ENCODE data around the gene GHRL.

GHRL gene

DNA sequence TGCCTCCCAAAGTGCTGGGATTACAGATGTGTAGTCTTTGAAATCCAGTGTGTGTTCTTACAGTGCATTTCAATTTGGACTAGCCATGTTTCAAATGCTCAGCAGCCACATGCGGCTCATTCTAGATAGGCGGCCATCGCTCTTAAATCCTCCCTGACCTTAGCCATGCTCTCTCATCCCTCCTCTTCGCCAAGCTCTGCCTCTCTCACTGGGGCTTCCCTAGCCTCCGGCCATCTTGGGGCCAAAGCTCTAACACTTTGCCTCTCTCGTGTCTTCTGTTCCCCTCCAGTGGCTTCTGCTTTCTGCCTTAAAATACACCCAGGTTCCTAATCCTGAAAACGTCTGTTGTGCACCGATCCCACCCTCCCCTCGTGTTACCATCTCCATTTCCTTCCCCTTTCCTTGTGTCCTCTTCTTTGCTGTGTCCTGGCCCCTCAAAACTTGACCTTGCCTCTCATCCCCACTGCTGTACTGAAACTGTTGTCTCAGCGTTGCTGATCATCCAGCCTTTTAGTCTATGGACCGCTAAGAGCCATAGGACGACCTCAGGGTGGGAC lies 1.4 kb upstream of the GHRL start:
- no peak for DNase-seq

DNA sequence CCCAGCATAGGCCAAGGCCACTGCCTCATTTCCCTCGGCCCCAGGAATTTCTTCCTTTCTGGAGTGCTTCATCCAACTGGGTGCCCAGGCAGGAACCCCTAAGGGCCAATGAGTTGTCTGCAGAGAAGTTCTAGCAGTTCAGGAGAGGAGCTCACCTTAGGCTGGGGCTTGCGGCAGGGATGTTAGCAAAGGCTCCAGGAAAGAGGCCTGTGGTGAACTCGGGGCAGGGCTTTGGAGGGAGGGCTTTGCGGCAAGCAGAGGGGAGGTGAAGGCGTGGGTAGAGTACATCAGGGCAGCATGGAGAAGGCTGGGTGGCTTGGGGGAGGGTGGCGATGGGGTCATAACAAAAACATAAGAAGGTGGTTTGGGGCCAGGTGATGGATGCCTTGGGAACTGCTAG lies 1.1 kb downstream of the GHRL start:
- no peak for DNase-seq

DNA sequence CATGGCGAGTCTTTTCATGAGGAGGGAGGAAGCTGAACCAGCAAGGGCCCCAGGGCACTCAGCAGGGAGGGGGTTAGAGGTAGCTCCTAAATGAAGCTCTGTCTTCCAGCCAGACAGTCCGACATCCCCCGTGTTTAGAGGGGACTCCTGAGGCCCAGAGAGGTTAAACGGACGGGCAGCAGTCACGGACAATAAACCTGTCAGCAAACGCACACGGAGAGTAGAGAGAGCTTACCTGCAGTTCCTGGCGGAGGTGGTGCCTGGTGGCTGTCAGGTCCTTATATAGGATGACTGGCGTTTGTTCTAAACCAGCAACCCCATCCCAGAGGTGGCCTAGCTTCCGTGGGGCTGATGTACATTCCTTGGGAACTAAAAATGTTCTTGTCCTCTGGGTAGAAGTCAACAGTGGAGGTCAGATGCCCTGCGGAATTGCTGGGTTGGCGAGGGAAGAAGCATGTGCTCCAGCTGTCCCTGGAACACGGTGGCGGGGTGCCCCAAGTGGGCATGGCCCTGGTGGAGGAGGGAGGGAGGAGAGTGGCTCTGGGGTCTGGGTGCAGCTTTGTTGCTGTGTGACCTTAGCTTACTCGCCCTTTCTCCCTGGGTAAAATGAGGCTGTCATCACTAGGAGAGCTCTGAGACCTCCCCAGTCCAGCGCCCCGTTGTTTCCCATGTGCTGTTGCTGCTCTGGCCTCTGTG lies 2.1 kb downstream of the GHRL start:
- no peak for DNase-seq

DNA sequence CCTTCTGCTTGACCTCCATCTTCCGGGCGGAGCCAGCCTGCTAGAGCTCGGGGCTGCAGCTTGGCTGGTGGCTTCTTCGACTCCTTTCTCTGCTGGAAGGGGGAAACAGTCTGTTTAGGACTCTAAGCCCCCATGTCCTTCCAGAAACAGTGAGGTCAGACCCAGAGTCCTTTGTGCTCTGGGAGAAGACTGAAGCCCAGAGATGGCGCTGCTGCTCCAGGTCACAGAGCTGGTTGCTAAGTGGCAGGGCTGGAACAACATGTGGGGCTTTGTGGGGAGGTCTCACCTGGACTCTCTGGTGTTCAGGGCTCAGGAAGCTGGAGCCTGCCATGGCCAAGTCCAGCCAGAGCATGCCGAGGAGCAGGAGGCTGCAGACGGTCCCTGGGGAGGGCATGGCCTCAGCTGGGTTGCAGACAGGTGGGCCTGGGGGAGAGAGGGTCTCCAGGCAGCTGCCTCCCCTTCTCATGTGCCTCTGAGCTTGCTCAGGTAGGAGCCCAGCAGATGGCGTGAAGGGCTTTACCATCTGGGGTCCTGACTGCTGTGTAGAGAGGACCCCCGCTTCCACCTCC lies 2.9 kb downstream of the GHRL start:
- DNase-seq: no peak

DNA sequence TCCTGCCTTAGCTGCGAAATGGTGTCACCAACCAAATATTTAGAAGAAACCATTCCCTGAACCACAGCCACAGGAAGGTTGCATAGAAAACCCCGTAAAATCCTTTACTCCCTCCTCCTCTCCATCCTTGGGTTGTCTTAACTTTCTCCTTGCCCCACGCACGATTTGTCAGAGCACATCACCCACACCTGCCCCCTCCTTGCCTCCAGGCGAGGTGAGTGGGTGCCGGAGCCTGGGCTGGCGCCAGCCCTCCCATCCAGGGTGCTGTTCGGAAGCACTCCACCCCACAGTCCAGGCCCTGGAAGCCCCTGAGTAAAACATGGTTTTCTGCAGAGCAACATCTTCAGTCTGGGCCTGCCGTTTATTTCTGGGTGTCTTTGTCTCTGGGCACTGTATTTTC lies 3.7 kb downstream of the GHRL start:
- no peak for DNase-seq

DNA sequence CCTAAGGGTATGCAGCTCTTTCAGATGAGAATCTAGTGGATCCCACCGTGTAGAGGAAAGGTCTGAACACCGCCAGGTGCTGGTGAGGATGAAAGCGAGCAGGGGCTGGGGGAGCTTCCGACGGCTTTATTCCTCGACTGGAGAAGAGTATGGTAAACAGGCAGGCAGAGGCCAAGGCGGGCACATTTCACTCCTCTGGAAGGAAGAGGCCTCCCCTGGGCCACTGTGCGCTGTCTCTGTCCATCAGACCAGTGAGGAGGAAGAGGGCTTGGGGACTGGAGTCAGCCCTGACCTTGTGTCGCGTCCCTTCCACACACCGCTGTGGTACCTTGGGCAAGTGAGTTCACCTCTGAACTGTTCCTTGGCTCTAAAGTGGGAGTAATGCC lies 4.2 kb downstream of the GHRL start:
- no peak for DNase-seq

DNA sequence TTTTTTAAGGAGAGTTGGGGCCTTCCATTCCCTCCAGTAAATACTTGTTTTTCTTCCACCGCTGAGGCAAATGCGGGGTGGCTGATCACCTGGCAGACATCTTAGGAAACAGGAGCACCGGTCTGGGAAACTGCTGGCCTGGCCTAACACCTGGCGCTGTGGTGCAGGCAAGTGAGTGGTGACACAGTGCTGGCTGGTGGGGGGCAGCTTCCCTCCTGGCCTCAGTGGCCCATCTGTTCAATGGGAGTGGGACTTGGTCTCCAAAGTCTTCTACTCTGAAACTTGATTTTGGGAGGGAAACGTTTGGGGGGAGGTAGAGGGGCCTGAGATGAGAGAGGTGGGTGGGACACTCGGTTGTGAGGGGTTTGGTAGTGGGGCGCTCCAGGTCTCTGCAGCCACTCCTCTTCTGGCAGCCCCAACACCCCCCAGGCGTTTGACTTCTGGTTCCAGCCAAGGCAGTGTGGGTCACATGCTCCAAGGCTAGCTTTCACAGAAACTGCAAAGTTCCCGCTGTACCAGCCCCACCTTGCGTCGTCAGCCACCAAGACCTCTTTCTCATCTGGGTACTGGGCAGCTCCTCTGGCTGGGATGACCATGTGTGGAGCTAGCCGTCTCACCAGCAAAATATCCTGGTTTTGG lies 4.7 kb downstream of the GHRL start:
- DNase-seq: no peak

DNA sequence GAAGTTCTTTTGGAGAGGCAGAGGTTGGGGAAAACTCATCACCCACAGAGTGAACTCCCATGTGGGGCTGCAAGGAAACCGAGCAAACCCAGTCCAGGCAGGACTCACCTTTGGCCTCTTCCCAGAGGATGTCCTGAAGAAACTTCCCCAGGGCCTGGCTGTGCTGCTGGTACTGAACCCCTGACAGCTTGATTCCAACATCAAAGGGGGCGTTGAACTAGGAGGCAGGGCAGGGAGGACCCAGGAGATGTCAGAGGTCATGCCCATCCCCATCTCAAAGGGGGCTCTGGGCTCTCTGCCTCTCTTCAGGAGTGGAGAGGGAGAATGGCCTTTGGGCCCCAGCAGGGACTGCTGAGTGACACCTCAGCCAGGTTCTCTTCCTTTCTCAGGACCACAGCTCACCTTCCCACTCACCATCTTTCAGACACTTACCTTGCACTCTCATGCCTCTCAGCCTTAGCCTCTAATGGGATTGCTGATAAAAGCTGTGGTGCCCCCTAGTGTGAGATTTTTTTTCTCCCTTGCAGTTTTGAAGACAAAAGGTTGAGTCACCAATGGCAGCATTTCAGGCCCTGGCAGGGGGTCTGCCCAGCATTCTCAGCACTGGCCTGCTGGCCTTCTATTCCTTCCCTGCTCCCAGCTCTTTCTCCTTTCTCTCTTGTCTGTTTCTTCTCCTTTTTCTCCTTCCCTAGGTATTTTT lies 6.0 kb downstream of the GHRL start:
- DNase-seq: peak; percentile 15

DNA sequence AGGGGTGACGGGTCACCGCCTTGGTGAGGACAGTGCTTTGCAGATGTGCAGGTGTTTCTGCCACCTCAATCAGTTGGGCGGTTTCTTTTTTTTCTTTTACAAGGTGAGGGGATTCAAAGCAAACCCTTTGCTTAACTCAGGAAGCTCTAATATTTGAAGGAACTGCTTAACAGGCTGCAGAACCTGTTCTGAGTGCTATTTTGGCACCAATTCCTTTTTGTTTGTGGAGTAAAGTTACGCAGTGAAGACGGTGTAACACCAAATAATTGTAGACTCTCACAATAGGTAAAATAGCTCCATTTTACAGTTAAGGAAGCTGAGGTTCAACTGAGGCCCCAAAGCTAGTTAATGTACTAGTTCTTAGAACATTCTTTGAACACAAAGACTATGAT lies 6.6 kb downstream of the GHRL start:
- no peak for DNase-seq

DNA sequence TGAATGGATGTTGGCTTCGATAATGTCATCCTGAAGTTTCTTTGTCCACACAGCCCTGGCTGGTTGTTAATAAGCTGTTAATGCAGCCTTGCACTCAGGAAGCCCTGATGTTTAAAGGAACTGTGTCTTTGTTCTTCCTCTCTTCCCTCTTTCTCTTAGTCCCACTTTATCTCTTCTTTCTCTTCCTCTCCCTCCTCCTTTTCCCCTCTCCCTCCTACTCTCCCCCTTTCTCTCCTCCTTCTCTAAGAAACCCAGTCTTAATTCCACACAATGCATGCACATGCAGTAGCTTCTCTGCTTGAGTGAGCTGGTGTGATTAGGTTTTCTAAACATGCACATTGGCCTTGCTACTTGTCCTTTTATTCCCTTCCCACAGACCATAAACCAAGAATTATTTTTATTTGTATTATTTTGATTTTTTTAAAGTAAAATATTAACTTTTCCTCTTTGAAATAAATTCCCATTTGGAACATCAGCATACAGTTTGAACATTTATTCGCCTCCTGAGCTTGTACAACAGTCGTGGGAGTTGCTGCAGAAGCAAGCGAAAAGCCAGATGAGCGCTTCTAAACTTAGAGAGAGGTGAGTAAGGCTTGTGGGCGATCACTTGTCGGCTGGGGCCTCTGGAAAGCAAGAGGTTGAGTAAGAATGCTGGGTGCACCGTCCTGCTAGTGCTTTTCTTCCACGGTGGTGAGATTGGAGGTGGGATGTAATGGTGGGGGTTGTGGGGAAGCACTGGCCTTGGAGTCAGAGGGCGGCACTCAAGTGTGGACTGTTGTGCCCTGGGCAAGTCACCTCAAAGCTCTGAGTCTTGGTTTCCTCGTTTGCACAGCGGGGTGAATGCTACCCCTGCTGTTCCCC lies 7.2 kb downstream of the GHRL start:
- DNase-seq: no peak

DNA sequence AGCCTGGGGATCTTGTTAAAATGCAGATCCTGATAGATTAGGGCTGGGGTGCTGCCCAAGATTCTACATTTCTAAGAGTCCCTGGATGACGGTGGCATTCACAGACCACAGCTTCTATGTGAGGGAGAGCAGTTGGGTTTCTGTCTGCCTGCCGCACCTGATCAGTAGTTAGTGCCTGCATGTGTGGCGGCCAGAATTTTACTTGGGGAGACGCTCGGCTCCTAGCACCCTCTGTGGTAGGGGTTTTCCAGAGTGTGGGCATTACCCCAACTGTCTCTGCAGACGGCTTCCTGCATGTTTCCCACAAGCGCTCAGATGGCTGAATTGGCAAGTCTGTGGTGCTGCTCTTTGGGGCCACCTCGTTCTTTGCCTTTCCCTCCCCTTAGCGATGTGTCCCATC lies 8.3 kb downstream of the GHRL start:
- DNase-seq: no peak

DNA sequence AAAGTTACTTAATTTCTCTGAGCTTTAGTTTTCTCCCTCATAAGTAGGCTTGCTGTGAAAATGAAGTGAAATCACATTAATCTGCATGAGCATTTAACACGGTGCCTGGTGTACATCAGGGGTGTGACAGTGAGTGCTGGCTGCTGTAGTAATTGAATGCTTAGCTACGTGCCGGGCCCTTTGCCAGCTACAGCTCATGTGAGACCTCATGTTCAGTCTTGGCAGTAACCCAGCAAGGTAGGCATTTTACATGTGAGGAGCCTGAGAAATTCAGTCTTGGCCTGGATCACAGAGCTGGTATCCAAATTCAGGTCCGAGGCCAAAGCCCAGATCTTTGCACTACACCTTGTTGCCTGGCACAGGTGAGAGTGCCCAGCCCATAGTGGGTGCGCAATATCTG lies 9.1 kb downstream of the GHRL start:
- peak; percentile 63 for DNase-seq

DNA sequence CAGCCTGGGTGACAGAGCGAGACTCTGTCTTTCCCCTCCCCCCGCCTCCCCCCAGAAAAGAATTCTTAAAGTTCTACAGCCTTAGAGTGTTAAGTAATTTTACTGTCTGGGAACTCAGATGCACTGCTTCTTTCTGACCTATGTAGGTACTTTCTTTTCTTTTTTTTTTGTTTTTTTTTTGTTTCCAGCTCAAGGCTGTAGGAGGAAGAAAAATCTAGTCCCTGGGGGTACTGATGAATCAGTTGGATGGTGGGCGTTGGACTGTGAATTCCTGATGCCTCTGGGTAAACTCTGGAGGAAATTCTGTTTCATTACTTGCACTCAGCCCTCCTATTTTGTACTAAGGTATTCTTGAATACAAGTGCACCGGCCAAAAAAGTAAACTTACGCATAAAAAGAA lies 10.8 kb downstream of the GHRL start:
- DNase-seq: no peak

DNA sequence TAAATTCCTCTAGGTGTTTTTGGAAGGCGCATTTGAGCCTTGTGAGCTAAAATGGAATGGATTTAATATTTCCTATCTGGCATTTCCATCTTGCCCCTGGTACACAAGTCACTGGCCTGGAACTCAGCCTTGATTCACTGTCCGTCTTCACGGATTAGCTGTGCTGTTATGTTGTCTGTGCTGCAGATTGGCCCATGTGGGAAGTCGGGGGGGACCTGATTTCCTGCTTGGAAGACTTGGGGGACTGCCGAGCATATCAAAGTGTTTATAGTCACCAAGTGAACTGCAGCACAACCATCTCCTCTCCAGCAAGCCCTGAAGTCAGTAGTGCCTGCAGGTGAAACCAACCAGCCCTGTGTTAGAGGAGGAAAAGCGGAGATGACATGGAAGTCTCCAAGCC lies 12.2 kb downstream of the GHRL start:
- DNase-seq: no peak

DNA sequence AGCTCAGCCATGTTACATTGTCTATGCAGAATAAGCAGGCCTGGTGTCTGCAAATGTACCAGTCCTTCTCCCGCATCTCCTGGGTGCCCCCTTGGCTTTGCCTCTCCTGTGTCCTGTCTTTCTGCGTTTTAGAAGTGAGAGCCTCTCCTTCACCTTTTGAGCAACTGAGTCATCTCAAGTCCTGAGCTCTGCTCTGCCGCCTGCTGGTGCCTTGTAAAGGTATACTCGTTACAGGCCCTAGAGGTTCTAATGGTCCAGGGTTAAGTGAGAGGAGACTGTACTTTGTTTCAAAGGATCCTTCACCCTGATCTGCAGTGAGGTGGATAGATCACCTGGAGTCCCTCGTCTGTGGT lies 12.6 kb downstream of the GHRL start:
- DNase-seq: no peak

DNA sequence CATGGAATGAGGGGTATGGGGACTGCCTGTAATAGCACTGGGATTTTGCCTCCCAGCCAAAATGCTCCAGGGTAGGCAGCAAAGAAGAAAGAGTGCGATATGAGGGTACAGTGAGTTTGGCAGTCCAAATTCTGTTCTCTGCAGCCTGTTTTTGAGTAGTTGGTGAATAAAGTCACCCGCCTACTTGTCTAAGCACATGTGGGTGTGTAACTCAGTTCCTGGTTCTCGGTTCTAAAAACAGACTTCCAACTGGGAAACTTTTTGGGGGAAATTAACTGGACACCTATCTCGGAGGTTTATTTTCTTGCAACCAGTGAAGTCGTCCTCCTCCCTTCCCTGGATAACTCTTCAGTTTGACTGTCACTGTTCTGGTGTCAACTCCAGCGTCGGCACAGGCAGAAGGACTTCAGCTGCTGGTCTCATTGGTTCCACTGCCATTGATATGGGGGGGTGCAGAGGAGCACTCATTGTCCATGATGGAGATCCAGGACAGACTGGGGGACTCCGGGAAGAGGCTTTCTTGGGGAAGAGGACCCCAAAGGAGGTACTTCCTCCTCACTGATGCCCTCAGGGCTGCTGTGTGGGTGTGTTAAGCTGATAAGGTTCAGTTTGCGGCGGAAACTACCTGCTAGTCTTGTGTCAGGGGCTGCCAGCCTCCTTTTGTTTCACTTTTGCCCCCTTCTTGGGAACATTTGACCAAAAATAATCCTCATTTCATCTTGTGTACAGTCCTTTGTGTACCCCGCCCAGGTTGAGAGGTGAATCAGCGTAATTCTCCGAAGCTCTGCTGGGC lies 13.2 kb downstream of the GHRL start:
- DNase-seq: no peak

DNA sequence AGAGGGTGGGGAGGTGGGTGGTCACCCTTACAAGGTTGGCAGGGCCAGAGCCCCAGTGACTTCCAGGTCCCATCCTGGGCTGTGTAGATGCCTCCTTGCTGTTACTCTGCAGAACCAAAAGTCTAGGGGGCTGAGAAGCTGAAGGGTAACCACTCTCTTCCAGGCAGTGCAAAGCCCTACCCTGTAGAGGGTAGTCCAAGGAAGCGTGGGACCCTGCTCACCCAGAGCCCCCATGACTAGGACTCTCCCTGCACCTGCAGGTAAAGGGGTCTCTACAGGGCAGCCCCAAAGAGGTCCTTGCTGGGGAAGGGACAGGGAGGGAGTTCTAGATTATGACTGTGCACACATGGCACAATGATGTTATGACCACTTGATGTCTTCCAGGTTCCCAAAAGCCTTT lies 14.2 kb downstream of the GHRL start:
- no peak for DNase-seq

DNA sequence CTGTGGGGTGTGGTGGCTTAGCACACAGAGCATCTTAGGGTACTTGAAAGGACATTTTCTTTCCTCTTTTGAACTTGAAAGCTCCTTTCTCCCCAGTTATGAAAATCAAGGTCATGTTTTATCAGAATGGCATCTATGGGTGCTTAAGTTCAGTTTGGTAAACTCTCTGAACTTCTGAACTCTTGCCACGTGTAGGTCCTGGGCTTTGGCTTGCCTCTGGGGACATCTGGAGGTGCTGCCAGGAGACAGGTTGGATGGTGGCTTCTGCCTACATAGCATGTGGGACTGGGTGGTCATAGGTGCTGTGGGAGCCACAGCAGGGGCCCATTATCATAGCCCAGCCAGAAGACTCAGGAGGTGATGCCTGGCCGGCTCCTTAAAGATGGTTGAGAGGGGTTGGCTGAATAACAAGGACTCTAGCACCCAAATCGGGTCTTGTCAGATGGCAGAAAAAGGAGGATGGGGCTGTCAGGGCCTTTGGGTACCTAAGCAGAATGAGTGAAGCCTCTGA lies 15.6 kb downstream of the GHRL start:
- no peak for DNase-seq

DNA sequence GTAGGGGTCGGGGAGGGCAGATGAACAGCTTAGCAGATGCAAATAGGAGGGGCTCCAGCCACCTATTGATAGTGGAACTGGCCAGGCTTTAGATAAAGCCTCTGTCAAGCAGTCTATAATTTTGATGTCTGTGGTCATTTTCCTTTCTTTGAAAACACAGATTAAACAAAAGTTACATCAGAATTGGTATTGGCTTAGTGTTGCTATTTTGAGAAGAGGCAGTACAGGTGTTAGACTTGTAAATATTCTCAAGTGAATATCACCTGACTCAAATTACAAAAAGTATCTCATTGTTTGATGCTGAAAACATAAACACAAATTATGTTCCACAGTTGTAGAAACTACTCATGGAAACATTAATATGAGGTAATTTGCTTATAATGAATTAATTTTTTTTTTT lies 18.1 kb downstream of the GHRL start:
- no peak for DNase-seq

DNA sequence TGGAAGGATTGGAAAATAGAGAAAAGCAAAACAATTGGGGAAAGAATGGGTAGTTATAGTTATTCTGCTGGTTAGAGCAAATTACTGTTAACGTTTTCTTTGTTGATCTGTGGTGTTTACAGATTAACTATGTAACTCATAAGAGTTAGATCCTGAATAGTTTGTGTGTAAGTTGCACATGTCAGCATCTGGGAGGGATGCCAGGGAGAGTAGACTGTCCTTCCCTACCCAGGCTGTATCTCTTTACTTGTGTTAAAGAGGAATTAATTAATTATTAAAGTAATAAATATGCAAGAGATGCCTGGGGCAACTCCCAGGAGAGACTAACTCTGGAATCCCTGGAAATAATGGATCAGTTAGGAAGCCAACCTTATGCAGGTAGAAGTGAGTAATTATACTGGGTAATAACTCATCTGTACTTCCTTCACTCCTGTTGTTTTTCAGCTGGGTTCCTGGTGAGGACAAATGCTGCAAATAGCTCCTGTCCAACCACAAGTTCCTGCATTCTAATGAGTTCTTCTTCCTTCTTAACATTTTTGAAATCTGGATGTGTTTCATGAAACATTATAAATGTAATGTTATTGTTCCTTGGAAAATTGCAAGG lies 18.9 kb downstream of the GHRL start:
- no peak for DNase-seq

DNA sequence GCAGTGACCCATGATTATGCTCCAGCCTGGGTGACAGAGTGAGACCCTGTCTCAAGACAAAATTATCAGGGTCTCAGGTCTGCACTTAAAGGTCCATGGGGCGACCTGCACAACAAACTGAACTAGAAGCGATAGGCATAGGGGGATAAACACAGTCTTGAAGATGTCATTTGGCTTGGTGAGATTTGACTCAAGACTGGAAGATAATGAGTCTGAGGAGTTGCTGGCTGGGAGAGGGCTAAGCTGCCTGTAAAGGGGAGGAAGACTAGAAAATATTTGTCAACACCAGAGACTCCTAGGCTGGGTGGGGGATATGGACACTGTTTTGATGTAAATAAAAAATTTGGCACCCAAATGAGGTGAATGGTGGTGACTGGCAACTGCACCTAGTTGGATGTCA lies 19.8 kb downstream of the GHRL start:
- DNase-seq: no peak

Data from DMS79 (cell line).